Measurements from ENCODE around the gene HSF5.

DNA sequence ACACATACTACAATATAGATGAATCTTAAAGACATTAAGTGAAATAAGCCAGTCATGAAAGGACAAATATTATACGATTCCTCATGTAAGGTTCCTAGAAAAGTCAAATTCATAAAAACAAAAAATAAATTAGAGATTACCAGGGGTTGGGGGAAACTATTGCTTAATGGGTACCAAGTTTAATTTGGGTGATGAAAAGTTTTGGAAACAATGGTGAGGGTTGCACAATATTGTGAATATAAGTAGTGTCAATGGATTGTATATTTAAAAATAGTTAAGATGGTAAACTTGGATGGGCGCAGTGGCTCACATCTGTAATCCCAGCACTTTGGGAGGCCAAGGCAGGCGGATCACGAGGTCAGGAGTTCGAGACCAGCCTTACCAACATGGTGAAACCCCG is 17.9 kb downstream of the HSF5 start:
- TF ChIP-seq POLR2A (IDR thresholded peaks at IDR 0.05): no peak
- TF ChIP-seq, protein P1, sequence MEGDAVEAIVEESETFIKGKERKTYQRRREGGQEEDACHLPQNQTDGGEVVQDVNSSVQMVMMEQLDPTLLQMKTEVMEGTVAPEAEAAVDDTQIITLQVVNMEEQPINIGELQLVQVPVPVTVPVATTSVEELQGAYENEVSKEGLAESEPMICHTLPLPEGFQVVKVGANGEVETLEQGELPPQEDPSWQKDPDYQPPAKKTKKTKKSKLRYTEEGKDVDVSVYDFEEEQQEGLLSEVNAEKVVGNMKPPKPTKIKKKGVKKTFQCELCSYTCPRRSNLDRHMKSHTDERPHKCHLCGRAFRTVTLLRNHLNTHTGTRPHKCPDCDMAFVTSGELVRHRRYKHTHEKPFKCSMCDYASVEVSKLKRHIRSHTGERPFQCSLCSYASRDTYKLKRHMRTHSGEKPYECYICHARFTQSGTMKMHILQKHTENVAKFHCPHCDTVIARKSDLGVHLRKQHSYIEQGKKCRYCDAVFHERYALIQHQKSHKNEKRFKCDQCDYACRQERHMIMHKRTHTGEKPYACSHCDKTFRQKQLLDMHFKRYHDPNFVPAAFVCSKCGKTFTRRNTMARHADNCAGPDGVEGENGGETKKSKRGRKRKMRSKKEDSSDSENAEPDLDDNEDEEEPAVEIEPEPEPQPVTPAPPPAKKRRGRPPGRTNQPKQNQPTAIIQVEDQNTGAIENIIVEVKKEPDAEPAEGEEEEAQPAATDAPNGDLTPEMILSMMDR (IDR thresholded peaks at IDR 0.05 in 4 of 5, conservative IDR thresholded peaks at IDR 0.05 in 1 of 5): no peak
